GM13977 (cell line): ENCODE data around the gene COL5A1.
A peak's percentile ranks its signal among the peaks of the same experiment; 100 is the strongest.

ENCODE experiments used
- DNase-seq: peaks from one replicate; pipeline ENCODE4 v3.0.0; 2012; ENCODE audit warnings: low spot score
- in situ Hi-C: fragments of 300-500 bp; cut with MboI; formaldehyde crosslinking; loops from one replicate; pipeline ENCODE4 v1.12.0; 2022; ENCODE audit warnings: low sequenced_read_pairs, low pct_unique_long_range_greater_than_20kb, mixed read lengths, inconsistent platforms; ENCODE audit not compliant: unreplicated experiment
- TF ChIP-seq, protein P1 (sequence below): IDR thresholded peaks from 2 replicates; pipeline ENCODE4 v1.5.1; 2012; ENCODE audit warnings: mild to moderate bottlenecking, control low read depth; ENCODE audit not compliant: insufficient read depth; ENCODE audit errors: extremely low read depth, missing control alignments

Gene COL5A1

DNA sequence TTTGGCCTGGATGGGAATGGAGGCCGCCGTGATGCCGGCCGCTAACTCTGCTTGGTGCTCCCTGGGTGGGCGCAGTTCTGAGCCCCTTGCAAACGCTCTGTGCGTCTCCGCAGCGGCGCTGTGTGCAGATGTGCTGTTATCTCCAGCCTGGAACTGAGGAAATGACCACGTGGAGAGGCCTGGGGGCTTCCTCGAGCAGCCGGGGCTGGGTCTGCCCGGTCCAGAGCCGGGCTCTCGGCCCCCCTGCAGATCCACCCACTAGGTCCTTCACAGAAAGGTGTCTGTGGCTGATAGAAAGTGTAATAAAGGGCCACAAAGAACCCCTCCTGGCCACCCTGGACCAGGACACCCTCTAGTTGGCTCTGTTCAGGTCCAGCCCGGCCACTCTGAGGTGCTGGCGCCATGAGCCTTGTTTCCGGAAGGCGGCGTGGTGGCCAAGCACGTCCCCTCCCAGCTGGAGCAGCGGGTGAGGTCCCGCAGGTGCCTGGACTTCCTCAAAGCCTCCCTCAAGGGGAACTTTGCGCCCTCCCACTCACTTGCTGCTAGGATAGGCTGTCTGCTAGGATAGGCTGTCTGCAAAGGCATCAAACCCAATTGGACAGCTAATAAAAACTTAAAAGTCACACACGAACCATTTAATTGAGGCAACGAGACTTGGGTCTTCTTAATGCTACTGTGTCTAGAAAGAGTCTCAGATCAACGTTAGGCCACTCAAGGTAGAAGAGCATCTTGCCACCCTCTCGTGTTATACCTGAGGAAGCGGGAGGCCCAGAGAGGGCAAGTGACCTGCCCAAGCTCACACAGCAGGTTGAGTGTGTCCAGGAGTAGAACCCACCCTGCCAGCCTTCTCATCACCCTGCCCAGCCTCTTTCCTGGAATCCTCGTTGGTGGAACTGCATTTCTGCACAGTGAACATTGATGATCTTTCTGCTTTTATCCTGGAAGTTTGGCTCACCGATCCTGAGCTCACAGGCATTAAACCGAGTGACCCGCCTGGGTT is 129.7 kb downstream of the COL5A1 start:
- TF ChIP-seq, protein P1, sequence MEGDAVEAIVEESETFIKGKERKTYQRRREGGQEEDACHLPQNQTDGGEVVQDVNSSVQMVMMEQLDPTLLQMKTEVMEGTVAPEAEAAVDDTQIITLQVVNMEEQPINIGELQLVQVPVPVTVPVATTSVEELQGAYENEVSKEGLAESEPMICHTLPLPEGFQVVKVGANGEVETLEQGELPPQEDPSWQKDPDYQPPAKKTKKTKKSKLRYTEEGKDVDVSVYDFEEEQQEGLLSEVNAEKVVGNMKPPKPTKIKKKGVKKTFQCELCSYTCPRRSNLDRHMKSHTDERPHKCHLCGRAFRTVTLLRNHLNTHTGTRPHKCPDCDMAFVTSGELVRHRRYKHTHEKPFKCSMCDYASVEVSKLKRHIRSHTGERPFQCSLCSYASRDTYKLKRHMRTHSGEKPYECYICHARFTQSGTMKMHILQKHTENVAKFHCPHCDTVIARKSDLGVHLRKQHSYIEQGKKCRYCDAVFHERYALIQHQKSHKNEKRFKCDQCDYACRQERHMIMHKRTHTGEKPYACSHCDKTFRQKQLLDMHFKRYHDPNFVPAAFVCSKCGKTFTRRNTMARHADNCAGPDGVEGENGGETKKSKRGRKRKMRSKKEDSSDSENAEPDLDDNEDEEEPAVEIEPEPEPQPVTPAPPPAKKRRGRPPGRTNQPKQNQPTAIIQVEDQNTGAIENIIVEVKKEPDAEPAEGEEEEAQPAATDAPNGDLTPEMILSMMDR: peak; percentile 12
- in situ Hi-C loops: no loop called here
- DNase-seq: peak; percentile 56

DNA sequence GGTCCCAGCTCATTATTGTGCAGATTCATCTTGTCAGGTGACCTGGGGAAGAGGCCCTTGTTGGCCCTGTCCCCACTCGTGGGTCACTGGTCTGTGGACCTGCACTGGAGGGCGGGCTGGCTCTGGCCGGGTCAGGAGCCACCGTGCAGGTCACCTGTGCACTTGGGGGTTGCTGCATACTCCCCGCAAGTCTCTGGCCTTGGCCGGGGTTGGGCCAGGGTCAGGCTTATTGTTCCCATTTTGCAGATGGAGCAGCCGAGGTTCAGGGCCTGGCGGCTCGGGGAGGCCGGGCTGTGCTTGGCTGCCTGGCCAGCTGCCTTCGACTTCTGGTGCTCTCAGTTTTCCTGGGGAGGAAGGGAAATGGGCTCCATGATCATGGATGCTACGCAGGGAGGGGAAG is 130.7 kb downstream of the COL5A1 start:
- in situ Hi-C loops: no loop called here
- TF ChIP-seq, protein P1: no peak
- no peak for DNase-seq

DNA sequence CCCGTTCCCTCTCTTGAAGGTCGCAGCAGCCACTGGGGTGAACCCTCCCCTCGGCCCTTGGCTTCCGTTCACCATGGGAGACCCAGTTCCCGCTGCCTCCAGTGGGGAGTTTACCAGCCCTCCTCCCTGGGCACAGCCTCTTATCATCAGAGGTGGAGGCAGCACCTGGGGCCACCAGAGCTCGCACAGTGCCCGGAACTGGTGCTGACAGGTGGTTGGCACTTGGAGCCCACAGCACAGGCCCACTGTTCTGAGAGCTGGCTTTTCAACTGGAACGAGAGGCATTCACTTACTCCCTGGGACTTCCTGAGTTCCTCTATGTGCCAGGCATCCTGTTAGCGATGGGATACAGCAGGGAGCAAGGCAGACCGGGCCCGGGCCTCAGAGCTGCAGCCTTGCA is 132.2 kb downstream of the COL5A1 start:
- in situ Hi-C loops: no loop called here
- no peak for DNase-seq

DNA sequence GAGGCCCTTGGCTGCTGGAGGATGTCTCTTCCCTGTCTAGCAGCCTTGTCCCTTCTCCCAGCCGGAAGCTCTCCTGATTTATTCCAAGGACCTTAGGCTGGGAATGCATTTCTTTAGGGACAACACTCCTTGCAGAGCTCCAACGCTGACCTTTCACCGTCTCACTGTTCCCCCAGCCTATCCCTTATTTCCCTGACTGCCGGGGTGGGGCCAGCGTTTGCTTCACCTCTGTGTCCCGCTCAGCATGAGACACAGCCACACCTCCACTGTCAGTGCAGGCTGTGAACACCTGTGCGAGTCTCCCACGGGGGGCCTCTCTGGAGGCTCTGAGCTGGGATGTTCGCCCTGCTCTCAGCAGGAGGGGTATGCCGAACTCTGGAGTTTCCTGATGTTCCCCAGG is 132.8 kb downstream of the COL5A1 start:
- DNase-seq: no peak
- TF ChIP-seq, protein P1: no peak
- in situ Hi-C loops: no loop called here

More for the DNA sequence above, 132.2 kb downstream of the COL5A1 start:
- TF ChIP-seq, protein P1: no peak

DNA sequence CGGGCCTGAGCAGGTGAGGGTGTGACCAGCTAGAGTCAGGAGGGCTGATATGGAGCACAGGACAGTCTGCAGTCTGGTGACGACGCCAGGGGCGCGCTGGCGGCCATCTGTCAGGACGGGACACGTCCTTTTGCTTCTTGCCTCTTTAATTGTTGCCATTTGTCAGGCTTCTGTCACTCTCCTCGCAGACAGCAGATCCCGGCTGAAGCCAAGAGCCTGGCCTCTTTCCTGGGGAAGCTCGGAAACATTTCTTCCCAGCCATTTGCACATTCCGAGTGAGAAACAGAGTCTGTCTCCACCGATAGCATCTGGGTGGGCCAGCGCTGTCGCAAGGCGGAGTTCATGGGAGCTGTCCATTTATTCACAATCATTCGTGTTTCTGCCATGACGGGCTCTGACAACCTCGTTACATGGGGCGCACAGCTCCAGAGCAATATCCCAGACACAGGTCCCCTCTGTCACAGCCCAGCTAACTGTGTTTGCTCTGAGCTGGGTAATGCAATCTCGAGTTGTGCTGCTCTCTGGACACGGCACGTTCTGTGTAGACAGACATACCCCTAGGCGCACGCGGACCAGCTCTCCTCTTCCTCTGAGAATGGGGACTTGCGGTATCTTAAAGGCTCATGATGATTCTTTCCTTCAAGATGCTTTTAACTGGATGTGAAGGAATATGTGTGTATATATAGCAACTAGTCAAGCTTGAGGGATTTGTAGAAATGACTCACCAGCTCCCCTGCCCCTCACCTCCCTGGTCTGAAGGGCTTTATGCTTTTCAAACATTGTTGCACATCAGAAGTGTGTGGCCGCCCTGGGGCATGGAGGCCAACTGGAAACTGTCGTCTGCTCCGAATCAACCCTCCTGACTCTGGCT is 133.7 kb downstream of the COL5A1 start:
- TF ChIP-seq, protein P1: no peak
- in situ Hi-C loops: no loop called here
- DNase-seq: no peak

DNA sequence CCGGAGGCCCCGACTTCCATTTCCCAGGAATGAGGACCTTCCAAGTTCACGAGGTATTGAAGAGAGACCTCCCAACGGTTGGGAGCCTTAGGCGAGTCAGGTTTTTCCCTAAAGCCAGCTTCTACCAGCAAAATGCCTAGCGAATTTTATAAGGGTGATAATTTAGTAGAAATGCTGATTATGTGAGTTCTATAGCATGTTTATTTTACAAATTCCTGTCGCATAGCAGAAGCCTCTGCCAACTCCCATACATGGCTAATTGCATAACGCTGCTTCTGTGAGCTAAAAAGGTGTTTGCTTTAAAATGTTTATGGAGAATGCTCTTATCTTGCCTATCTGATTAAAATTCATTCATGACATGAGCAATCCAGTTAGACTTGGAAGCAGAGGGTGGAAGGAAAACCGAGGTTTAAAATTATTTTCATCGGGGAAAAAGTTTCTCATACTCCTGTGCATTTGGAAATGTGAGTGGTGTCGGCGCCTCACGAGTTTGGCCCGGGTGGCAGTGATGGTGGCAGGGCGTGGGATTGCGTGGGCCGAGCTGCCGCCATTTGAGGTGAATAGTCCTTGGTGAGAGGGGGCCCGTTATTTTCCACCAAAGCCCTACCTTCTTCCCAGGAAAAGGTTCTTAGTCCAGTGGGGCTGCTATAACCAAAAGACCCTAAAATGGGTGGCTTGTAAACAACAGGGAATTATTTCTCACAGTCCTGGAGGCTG is 134.6 kb downstream of the COL5A1 start:
- TF ChIP-seq, protein P1: no peak
- DNase-seq: no peak

More for the DNA sequence above, 134.6 kb downstream of the COL5A1 start:
- in situ Hi-C loops: no loop called here
